Measurements from ENCODE around the gene SP140.
"Not testable (repeated sequence)": the region's sequence is repeated elsewhere in the genome, so short reads cannot be mapped to it uniquely, and the experiment has no call there.

SP140 gene

GRCh38 chr2:230330725-230331124 is 105.2 kb downstream of the SP140 start:
- Histone ChIP-seq H3K9me3 (replicated peaks; ENCODE audit: insufficient read depth, low read length) (no peaks in the 10 kb centered on the region), H3K27me3 (replicated peaks; ENCODE audit: insufficient read depth, low read length) (no peaks in the 10 kb centered on the region), H3K4me2 (ENCODE audit: low read depth, low read length) (no peak overlapping the region), H4K20me1 (ENCODE audit: insufficient read depth, low read length) (no peaks in the 10 kb centered on the region), H3F3A (ENCODE audit: insufficient read depth, low read length) (peaks cover 15% of the 10 kb centered on the region), H3K79me2 (ENCODE audit: low read length) (peaks cover 72% of the 10 kb centered on the region), H3K4me1 (ENCODE audit: low read length) (peaks cover 4% of the 10 kb centered on the region; the same call in 1 of the 2 replicates), H3K9me2 (replicated peaks; ENCODE audit: insufficient read depth, low read length) (no peaks in the 10 kb centered on the region), H3K36me3 (replicated peaks; ENCODE audit: insufficient read depth, low read length) (no peaks in the 10 kb centered on the region; the same call in none of the 2 replicates), H2AFZ (ENCODE audit: low read length) (no peak overlapping the region), H3K4me3 (ENCODE audit: low read length) (no peak overlapping the region), H3K9ac (ENCODE audit: low read length) (no peak overlapping the region), H3K27ac (ENCODE audit: low read length) (no peak overlapping the region)
- DNase-seq: no peak
- no peak for TF ChIP-seq CTCF (IDR thresholded peaks at IDR 0.05; ENCODE audit: low read length)
- no peak for TF ChIP-seq EZH2phosphoT487 (IDR thresholded peaks at IDR 0.05; ENCODE audit: low read length)
- TF ChIP-seq EZH2 (optimal IDR thresholded peaks at IDR 0.05; ENCODE audit: low read depth, low read length): no peak

- no peak for TF ChIP-seq CTCF (IDR thresholded peaks at IDR 0.05; ENCODE audit: low read length)
- no peak for TF ChIP-seq EZH2 (optimal IDR thresholded peaks at IDR 0.05; ENCODE audit: low read depth, low read length)
- TF ChIP-seq EZH2phosphoT487 (IDR thresholded peaks at IDR 0.05; ENCODE audit: low read length): no peak
- Histone ChIP-seq H3K9ac (ENCODE audit: low read length) (no peak overlapping the region), H3K4me1 (ENCODE audit: low read length) (no peaks in the 10 kb centered on the region), H3K9me2 (replicated peaks; ENCODE audit: insufficient read depth, low read length) (no peaks in the 10 kb centered on the region), H3K9me3 (replicated peaks; ENCODE audit: insufficient read depth, low read length) (no peaks in the 10 kb centered on the region), H3K4me3 (ENCODE audit: low read length) (no peak overlapping the region), H2AFZ (ENCODE audit: low read length) (no peak overlapping the region), H3K27me3 (replicated peaks; ENCODE audit: insufficient read depth, low read length) (no peaks in the 10 kb centered on the region), H3K36me3 (replicated peaks; ENCODE audit: insufficient read depth, low read length) (no peaks in the 10 kb centered on the region; the same call in none of the 2 replicates), H3F3A (ENCODE audit: insufficient read depth, low read length) (no peaks in the 10 kb centered on the region), H3K4me2 (ENCODE audit: low read depth, low read length) (no peak overlapping the region), H4K20me1 (ENCODE audit: insufficient read depth, low read length) (no peaks in the 10 kb centered on the region), H3K79me2 (ENCODE audit: low read length) (peaks cover 40% of the 10 kb centered on the region), H3K27ac (ENCODE audit: low read length) (no peak overlapping the region)
- no peak for DNase-seq
These were observed 109.9 kb downstream of the SP140 start for GRCh38 chr2:230335461-230335863.

- Histone ChIP-seq H3K9ac (ENCODE audit: low read length) (no peak overlapping the region), H3K79me2 (ENCODE audit: low read length) (peaks cover 36% of the 10 kb centered on the region), H3K4me1 (ENCODE audit: low read length) (no peaks in the 10 kb centered on the region), H3K27ac (ENCODE audit: low read length) (no peak overlapping the region), H3F3A (ENCODE audit: insufficient read depth, low read length) (no peaks in the 10 kb centered on the region), H3K27me3 (replicated peaks; ENCODE audit: insufficient read depth, low read length) (no peaks in the 10 kb centered on the region), H3K36me3 (replicated peaks; ENCODE audit: insufficient read depth, low read length) (no peaks in the 10 kb centered on the region; the same call in none of the 2 replicates), H3K4me3 (ENCODE audit: low read length) (no peak overlapping the region), H4K20me1 (ENCODE audit: insufficient read depth, low read length) (no peaks in the 10 kb centered on the region), H3K9me2 (replicated peaks; ENCODE audit: insufficient read depth, low read length) (no peaks in the 10 kb centered on the region), H3K4me2 (ENCODE audit: low read depth, low read length) (no peak overlapping the region), H2AFZ (ENCODE audit: low read length) (no peak overlapping the region), H3K9me3 (replicated peaks; ENCODE audit: insufficient read depth, low read length) (no peaks in the 10 kb centered on the region)
- DNase-seq: no peak
- TF ChIP-seq EZH2phosphoT487 (IDR thresholded peaks at IDR 0.05; ENCODE audit: low read length) (no peak), CTCF (IDR thresholded peaks at IDR 0.05; ENCODE audit: low read length) (no peak), EZH2 (optimal IDR thresholded peaks at IDR 0.05; ENCODE audit: low read depth, low read length) (no peak)
These were observed 110.4 kb downstream of the SP140 start for GRCh38 chr2:230335864-230336506.

- not testable (repeated sequence) for H3K9me3 ChIP-seq (replicated peaks; ENCODE audit: insufficient read depth, low read length); DNase-seq; H4K20me1 ChIP-seq (ENCODE audit: insufficient read depth, low read length); H3K27ac ChIP-seq (ENCODE audit: low read length); H3K79me2 ChIP-seq (ENCODE audit: low read length); H3K4me3 ChIP-seq (ENCODE audit: low read length); H3K9ac ChIP-seq (ENCODE audit: low read length); H2AFZ ChIP-seq (ENCODE audit: low read length); H3K27me3 ChIP-seq (replicated peaks; ENCODE audit: insufficient read depth, low read length); H3K36me3 ChIP-seq (replicated peaks; ENCODE audit: insufficient read depth, low read length); H3K4me1 ChIP-seq (ENCODE audit: low read length); H3K9me2 ChIP-seq (replicated peaks; ENCODE audit: insufficient read depth, low read length); H3F3A ChIP-seq (ENCODE audit: insufficient read depth, low read length); H3K4me2 ChIP-seq (ENCODE audit: low read depth, low read length)
These were observed 116.5 kb downstream of the SP140 start for GRCh38 chr2:230341936-230342528.

GRCh38 chr2:230343041-230343624 is 117.6 kb downstream of the SP140 start:
- DNase-seq; H3K9ac ChIP-seq (ENCODE audit: low read length); H2AFZ ChIP-seq (ENCODE audit: low read length); H3K27me3 ChIP-seq (replicated peaks; ENCODE audit: insufficient read depth, low read length); H3K9me2 ChIP-seq (replicated peaks; ENCODE audit: insufficient read depth, low read length); H3K4me2 ChIP-seq (ENCODE audit: low read depth, low read length); H3K27ac ChIP-seq (ENCODE audit: low read length); H3K9me3 ChIP-seq (replicated peaks; ENCODE audit: insufficient read depth, low read length); H3K4me3 ChIP-seq (ENCODE audit: low read length); H3K36me3 ChIP-seq (replicated peaks; ENCODE audit: insufficient read depth, low read length); H3F3A ChIP-seq (ENCODE audit: insufficient read depth, low read length); H4K20me1 ChIP-seq (ENCODE audit: insufficient read depth, low read length): not testable (repeated sequence)
- peaks cover 12% of the 10 kb centered on the region for H3K4me1 ChIP-seq (ENCODE audit: low read length)
- H3K79me2 ChIP-seq (ENCODE audit: low read length): peaks cover 12% of the 10 kb centered on the region
